GM12801 (cell line): ENCODE measurements around the gene MCOLN1.

Source experiments
- TF ChIP-seq, protein P1 (sequence below): IDR thresholded peaks from one replicate; pipeline ENCODE4 v1.5.1; 2011; ENCODE audit warnings: control low read depth; ENCODE audit not compliant: insufficient read length; ENCODE audit errors: extremely low read depth

MCOLN1 gene

DNA sequence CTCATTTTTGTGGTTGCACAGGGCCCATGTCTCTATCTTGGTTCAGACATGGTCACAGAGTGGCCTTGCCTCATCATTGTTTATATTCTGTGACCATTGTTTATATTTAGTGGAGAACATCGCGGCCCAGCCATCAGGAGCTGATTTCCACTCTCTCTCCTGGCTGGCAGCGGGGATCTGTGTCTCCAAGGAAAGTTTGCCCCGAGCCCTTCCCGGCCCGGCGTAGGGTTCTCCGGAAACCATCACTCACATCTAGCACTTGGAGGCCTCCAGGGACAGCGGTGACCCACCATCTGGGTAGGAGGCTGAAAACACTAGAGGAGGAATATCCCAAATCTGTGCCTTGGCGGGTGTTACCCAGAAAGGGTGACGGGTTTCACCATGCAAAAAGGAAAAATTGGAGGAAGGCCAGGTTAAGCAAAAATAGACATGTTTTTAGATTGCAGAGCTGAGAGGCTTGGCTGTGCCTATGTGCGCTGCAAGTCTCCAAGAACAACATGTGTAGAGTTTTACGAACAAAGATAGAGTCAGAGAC is 7.2 kb upstream of the MCOLN1 start:
- TF ChIP-seq, protein P1, sequence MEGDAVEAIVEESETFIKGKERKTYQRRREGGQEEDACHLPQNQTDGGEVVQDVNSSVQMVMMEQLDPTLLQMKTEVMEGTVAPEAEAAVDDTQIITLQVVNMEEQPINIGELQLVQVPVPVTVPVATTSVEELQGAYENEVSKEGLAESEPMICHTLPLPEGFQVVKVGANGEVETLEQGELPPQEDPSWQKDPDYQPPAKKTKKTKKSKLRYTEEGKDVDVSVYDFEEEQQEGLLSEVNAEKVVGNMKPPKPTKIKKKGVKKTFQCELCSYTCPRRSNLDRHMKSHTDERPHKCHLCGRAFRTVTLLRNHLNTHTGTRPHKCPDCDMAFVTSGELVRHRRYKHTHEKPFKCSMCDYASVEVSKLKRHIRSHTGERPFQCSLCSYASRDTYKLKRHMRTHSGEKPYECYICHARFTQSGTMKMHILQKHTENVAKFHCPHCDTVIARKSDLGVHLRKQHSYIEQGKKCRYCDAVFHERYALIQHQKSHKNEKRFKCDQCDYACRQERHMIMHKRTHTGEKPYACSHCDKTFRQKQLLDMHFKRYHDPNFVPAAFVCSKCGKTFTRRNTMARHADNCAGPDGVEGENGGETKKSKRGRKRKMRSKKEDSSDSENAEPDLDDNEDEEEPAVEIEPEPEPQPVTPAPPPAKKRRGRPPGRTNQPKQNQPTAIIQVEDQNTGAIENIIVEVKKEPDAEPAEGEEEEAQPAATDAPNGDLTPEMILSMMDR = no peak

DNA sequence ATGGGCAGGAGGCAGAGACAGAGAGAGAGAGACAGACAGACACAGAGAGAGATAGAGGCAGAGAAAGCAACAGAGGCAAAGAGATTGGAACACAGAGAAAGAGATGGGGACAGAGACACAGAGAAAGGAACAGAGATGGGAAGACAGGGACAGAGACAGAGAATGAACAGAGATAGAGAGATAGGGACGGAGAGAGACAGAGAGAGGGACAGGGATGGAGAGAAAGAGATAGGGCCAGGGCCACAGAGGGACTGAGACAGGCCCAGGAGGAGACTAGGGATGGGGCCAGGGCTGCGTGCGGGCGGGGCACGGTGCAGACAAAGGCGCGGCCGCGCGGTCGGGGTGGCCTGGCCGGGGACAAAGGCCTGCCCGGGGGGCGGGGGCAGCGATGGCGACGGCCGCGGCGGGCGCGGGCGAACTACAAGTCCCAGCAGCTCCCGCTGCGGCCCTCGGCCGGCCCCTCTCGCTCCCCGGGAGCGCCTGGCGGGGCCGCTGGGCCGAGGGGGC is 6.7 kb upstream of the MCOLN1 start, which contains the start of gene ZNF358:
Gene ZNF358 (plus strand): TSS at position 459 of the 507 bp plus-strand sequence. CDS start 3,140 bp downstream, outside the sequence.
- TF ChIP-seq, protein P1 = no peak

DNA sequence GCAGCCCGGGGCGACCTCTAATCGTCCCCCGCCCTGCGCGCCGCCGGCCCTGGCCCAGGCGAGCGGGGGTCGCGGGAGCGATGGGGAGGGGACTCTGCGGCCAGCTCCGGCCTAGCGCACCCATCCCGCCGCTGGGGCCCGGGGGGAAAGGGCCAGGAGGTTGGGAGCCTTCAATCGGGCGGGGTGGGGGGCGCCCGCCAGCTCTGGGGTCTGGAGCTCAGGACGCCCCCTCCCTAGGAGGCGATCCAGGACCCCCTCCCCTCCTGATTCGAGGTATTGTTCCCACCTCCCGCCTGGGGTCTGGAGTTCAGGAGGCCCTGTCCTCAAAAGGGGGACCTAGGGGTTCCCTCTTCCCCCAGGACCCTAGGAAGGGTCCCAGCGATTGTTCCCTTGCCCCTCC is 6.1 kb upstream of the MCOLN1 start:
- TF ChIP-seq, protein P1 = no peak

DNA sequence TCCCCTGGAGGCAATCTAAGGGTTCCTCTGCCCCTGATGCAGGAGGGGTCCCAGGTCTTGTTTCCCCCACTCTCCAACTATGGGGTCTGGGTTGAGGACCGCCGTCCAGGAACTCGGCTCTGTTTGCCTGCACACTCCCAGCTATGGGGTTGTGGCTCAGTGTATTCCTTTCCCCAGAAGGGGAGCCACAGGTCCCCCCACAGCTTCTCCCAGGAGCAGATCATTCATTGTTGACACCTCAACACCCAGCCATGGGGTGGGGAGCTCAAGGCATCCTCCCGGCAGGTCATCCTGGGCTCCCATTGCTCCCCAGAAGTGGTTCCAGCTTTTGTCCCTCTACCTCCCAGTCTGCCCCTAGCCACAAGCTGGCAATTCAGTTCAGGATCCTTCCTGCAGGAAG is 5.5 kb upstream of the MCOLN1 start:
- TF ChIP-seq, protein P1 = no peak

DNA sequence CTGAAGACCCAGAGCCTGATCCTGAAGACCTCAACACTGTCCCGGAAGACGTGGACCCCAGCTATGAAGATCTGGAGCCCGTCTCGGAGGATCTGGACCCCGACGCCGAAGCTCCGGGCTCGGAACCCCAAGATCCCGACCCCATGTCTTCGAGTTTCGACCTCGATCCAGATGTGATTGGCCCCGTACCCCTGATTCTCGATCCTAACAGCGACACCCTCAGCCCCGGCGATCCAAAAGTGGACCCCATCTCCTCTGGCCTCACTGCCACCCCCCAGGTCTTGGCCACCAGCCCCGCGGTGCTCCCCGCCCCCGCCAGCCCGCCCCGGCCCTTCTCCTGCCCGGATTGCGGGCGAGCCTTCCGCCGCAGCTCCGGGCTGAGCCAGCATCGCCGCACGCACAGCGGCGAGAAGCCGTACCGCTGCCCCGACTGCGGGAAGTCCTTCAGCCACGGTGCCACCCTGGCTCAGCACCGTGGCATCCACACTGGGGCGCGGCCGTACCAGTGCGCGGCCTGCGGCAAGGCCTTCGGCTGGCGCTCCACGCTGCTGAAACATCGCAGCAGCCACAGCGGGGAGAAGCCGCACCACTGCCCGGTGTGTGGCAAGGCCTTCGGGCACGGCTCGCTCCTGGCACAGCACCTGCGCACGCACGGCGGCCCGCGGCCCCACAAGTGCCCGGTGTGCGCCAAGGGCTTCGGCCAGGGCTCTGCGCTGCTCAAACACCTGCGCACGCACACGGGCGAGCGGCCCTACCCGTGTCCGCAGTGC is 2.9 kb upstream of the MCOLN1 start:
- TF ChIP-seq, protein P1 = no peak

DNA sequence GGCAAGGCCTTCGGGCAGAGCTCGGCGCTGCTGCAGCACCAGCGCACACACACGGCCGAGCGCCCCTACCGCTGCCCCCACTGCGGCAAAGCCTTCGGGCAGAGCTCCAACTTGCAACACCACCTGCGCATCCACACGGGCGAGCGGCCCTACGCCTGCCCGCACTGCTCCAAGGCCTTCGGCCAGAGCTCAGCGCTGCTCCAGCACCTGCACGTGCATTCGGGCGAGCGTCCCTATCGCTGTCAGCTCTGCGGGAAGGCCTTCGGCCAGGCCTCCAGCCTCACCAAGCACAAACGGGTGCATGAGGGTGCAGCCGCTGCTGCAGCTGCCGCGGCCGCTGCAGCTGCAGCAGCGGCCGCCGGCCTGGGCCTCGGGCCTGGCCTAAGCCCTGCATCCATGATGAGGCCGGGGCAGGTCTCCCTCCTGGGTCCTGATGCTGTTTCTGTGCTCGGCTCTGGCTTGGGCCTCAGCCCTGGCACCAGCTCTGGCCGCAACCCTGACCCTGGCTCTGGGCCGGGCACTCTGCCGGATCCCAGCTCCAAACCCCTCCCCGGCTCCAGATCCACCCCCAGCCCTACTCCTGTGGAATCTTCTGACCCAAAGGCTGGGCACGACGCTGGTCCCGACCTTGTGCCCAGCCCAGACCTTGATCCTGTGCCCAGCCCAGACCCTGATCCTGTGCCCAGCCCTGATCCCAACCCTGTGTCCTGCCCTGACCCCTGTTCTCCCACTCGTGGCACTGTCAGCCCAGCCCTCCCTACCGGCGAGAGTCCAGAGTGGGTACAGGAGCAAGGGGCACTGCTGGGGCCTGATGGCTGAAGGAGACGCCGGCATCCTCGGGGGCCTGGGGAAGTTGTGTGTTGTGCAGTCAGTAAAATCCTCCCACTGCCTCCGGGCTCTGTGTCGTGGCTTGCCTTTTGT is 2.0 kb upstream of the MCOLN1 start:
- TF ChIP-seq, protein P1 = no peak

DNA sequence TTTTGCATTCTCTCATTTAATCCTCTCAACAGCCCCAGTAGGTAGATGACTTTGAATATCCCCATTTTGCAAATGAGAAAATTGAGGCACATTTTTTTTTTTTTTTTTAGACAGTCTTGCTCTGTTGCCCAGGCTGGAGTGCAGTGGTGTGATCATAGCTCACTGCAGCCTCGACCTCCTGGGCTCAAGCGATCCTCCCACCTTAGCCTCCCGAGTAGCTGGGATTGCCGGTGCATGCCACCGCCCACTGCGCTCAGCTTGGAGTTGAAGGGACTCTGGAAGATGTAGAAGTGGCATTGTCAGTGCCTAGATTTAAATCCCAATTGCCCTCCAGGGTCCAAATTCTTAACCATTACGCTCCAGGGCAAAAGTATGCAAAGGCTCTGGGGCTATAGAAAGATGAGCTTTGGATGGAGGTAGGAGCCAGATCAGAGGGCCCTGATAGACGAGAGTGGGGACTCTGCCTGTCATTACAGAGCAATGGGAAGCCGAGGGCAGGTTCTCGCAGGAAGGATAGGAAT is 813 bp upstream of the MCOLN1 start:
- TF ChIP-seq, protein P1 = no peak
